Activated CD4-positive, alpha-beta T cell treated with anti-CD3 and anti-CD28 coated beads, Interleukin-2, amount 10 ng/mL, durations not matched to agents 7 days and 5 days (primary cell): ENCODE measurements around the gene CFAP97. TPM values are rescaled to one million over a fixed set of nuclear protein-coding genes. Genes with fewer than 3 reads are reported as not detected.
"Not testable (repeated sequence)": the region's sequence is repeated elsewhere in the genome, so short reads cannot be mapped to it uniquely, and the experiment has no call there.

ENCODE experiments used
- CTCF ChIA-PET: fragments of 350-600 bp; sonication (Branson Sonifier 250); formaldehyde crosslinking; loops from one replicate; lab custom pipeline; 2021; ENCODE audit warnings: antibody characterized with exemption; lab: Charles Lee
- POLR2A ChIA-PET: fragments of 350-600 bp; sonication (Branson Sonifier 250); formaldehyde crosslinking; loops from one replicate; lab custom pipeline; 2021; ENCODE audit warnings: antibody characterized with exemption; lab: Charles Lee
- DNase-seq: peaks from one replicate; pipeline ENCODE4 v3.0.0-alpha.2; 2020
- H3K27ac Mint-ChIP-seq: one replicate; pipeline ENCODE4 v1.8.0; 2021; ENCODE audit warnings: mild to moderate bottlenecking, moderate library complexity, mixed read lengths
- H3K27me3 Mint-ChIP-seq: one replicate; pipeline ENCODE4 v1.8.0; 2021; ENCODE audit warnings: mixed read lengths
- H3K36me3 Mint-ChIP-seq: one replicate; pipeline ENCODE4 v1.8.0; 2021; ENCODE audit warnings: low read depth, mixed read lengths
- H3K4me1 Mint-ChIP-seq: one replicate; pipeline ENCODE4 v1.8.0; 2021; ENCODE audit warnings: mixed read lengths
- H3K4me3 Mint-ChIP-seq: one replicate; pipeline ENCODE4 v1.8.0; 2021; ENCODE audit warnings: mild to moderate bottlenecking, moderate library complexity, mixed read lengths
- H3K9me3 Mint-ChIP-seq: one replicate; pipeline ENCODE4 v1.8.0; 2021; ENCODE audit warnings: mixed read lengths
- total RNA-seq, 2 experiments: library from RNA; stranded (reverse); gene quantifications; one replicate each; pipeline ENCODE4 v1.2.3, GENCODE V29; 2021

CFAP97 gene
- 10 to 100 TPM; 32.4 to 44.3 TPM for total RNA-seq

DNA sequence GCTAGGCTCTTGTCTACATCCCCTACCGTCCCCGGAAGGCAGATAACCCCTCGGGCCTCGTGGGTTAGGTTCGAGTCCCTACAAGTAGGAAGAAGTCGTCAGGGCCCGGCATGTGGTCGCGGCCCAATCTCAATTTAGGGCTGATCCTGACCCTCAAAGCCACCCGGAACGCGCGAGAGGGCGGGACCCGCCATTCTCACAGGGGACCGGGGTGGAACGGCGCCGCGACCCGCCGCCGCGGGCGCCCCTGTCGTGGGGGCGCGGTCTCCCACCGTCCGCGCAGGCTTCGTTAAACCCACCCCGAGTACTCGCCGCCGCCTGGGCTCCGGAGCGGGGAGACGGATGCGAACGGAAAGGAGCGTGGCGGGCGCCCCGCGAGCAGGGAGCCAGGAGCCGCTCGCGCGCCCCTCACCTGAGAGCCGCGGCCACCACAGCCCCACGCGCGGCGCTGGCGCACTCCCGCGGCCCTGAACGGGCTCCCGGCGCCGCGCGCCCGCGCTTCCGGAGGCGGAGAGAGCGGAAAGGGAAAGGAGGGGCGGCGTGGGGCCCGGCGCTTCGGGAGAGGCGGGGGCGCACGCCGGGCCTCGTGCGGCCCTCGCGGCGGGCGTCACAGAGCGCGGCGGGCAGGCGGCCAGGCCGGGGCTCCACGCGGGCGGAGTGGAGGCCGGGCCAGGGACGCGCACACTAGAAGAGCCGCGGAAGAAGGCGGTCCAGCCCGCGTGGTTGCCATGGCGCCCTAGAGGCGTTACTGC is at the start of gene CFAP97:
Gene CFAP97, minus strand, starts transcription at position 515 of the 752 bp plus-strand sequence. CDS start 12,804 bp downstream, outside the sequence.
- H3K4me1 Mint-ChIP-seq, result peaks cover 40% of the 10 kb centered on the region

GRCh38 chr4:185249105-185249504 is 45.3 kb upstream of the CFAP97 start:
- no peak for DNase-seq
- Mint-ChIP-seq H3K4me3 (no peak overlapping the region), H3K36me3 (peaks cover 8% of the 10 kb centered on the region), H3K27me3 (no peaks in the 10 kb centered on the region), H3K4me1 (peaks cover 17% of the 10 kb centered on the region), H3K27ac (no peak overlapping the region), H3K9me3 (no peaks in the 10 kb centered on the region)
- CTCF ChIA-PET, result no interaction called here
- POLR2A ChIA-PET, result no interaction called here

More for the DNA sequence above, at the start of gene CFAP97:
- ChIA-PET POLR2A (no interaction called here), CTCF (no interaction called here)
- H3K36me3 Mint-ChIP-seq, result peaks cover 5% of the 10 kb centered on the region
- DNase-seq, result peak; percentile 78
- H3K4me3 Mint-ChIP-seq, result peak within 1 kb of the TSS; percentile 93
- H3K27me3 Mint-ChIP-seq, result no peaks in the 10 kb centered on the region
- H3K27ac Mint-ChIP-seq, result peak within 1 kb of the TSS; percentile 98
- H3K9me3 Mint-ChIP-seq, result no peaks in the 10 kb centered on the region

DNA sequence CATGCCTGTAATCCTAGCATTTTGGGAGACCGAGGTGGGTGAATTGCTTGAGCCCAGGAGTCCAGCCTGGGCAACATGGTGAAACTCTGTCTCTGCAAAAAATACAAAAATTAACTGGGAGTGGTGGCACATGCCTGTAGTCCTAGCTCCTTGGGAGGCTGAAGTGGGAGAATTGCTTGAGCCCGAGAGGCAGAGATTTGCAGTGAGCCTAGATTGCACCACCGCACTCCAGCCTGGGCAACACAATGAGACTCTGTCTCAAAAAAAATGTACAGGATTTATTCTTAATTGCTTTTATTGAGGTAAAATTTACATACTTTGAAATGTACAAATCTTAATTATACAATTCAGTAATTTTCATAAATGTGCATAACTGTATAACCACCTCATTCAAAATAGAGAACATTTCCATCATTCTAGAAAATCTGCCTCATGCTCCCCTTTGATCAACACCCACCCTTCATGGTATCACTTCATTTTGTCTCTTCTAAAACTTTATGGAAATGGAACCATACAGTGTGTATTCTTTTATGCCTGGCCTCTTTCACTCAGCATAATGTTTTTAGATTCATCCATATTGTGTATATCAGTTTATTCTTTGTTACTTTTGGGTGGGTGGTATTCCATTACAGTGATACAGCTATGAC is 44.7 kb upstream of the CFAP97 start:
- no peak overlapping the region for H3K4me3 Mint-ChIP-seq
- CTCF ChIA-PET, result interaction anchor here (0.6 kb wide), 1 partner anchor 218 kb away, joined by 3 read pairs; no protein-coding TSS in a partner anchor
- no peak overlapping the region for H3K27ac Mint-ChIP-seq
- H3K4me1 Mint-ChIP-seq, result peaks cover 12% of the 10 kb centered on the region
- no peaks in the 10 kb centered on the region for H3K27me3 Mint-ChIP-seq
- peaks cover 8% of the 10 kb centered on the region for H3K36me3 Mint-ChIP-seq
- POLR2A ChIA-PET, result no interaction called here
- no peaks in the 10 kb centered on the region for H3K9me3 Mint-ChIP-seq
- DNase-seq, result no peak

GRCh38 chr4:185247151-185247550 is 43.4 kb upstream of the CFAP97 start:
- CTCF ChIA-PET, result interaction anchor here (0.6 kb wide), 1 partner anchor 72 kb away, joined by 3 read pairs; no protein-coding TSS in a partner anchor
- H3K4me1 Mint-ChIP-seq, result peaks cover 12% of the 10 kb centered on the region
- POLR2A ChIA-PET, result no interaction called here

DNA sequence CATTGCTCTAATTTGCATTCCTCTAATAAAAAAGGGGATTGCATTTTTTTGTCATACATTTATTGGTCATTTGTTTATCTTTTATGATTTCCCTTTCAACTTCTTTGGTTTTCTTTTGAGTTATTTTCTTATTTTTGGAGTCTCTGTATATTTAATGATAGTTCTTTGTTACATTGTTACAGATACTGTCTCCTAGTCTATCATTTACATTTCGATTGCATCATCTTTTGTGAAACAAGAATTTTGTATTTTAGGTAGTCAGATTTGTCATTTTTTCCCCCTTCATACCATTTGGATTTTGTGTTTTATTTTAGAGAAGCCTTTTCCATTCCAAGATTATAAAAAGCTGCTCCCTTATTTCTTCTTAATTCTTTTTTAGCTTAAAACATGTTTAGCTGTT is 42.7 kb upstream of the CFAP97 start:
- no peaks in the 10 kb centered on the region for H3K9me3 Mint-ChIP-seq
- POLR2A ChIA-PET, result no interaction called here
- CTCF ChIA-PET, result no interaction called here
- peaks cover 5% of the 10 kb centered on the region for H3K36me3 Mint-ChIP-seq
- no peak overlapping the region for H3K27ac Mint-ChIP-seq
- peaks cover 8% of the 10 kb centered on the region for H3K4me1 Mint-ChIP-seq
- no peak for DNase-seq
- H3K4me3 Mint-ChIP-seq, result no peak overlapping the region
- no peaks in the 10 kb centered on the region for H3K27me3 Mint-ChIP-seq

More at GRCh38 chr4:185247151-185247550, 43.4 kb upstream of the CFAP97 start:
- Mint-ChIP-seq H3K27ac (no peak overlapping the region), H3K9me3 (no peaks in the 10 kb centered on the region), H3K36me3 (peaks cover 5% of the 10 kb centered on the region), H3K27me3 (no peaks in the 10 kb centered on the region), H3K4me3 (no peak overlapping the region)
- DNase-seq, result no peak

DNA sequence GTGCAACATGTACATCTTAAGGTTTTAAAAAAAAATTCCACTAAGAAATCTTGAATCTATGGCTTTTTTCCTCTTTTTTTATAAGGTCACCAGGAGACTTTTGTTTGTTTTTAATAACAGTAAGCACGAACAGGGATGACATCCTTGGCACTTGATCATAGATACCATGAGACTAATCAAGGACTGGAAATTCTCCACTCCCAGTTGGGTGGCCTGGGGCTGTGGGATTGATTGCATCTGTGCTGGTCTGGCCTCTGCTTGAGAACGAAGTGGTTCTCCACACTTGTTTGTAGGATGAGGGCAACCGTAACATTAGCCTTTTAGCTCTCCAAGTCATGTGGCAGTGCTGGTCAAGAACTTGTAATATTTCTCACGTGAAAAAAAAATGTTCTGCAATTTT is 41.0 kb upstream of the CFAP97 start:
- Mint-ChIP-seq H3K9me3 (no peaks in the 10 kb centered on the region), H3K27me3 (no peaks in the 10 kb centered on the region), H3K36me3 (peaks cover 1% of the 10 kb centered on the region), H3K4me1 (peaks cover 4% of the 10 kb centered on the region), H3K4me3 (no peak overlapping the region), H3K27ac (no peak overlapping the region)
- POLR2A ChIA-PET, result no interaction called here
- no peak for DNase-seq
- CTCF ChIA-PET, result no interaction called here

GRCh38 chr4:185243879-185244278 is 40.1 kb upstream of the CFAP97 start:
- CTCF ChIA-PET, result no interaction called here
- Mint-ChIP-seq H3K36me3 (peaks cover 2% of the 10 kb centered on the region), H3K4me3 (no peak overlapping the region), H3K4me1 (peaks cover 4% of the 10 kb centered on the region), H3K27ac (no peak overlapping the region), H3K27me3 (no peaks in the 10 kb centered on the region), H3K9me3 (no peaks in the 10 kb centered on the region)
- POLR2A ChIA-PET, result interaction anchor here (0.6 kb wide), 1 partner anchor 187 kb away, joined by 4 read pairs; no protein-coding TSS in a partner anchor
- DNase-seq, result no peak

- H3K27me3 Mint-ChIP-seq, result no peaks in the 10 kb centered on the region
- peaks cover 7% of the 10 kb centered on the region for H3K9me3 Mint-ChIP-seq
- no peak for DNase-seq
- ChIA-PET POLR2A (no interaction called here), CTCF (interaction anchor here (1.0 to 1.3 kb wide), 2 partner anchors 9 to 45 kb away, joined by 3 read pairs; no protein-coding TSS in a partner anchor)
- peaks cover 9% of the 10 kb centered on the region for H3K36me3 Mint-ChIP-seq
- H3K27ac Mint-ChIP-seq, result no peak overlapping the region
- no peak overlapping the region for H3K4me3 Mint-ChIP-seq
- peaks cover 9% of the 10 kb centered on the region for H3K4me1 Mint-ChIP-seq
Measured at GRCh38 chr4:185242749-185243533, 39.1 kb upstream of the CFAP97 start.

DNA sequence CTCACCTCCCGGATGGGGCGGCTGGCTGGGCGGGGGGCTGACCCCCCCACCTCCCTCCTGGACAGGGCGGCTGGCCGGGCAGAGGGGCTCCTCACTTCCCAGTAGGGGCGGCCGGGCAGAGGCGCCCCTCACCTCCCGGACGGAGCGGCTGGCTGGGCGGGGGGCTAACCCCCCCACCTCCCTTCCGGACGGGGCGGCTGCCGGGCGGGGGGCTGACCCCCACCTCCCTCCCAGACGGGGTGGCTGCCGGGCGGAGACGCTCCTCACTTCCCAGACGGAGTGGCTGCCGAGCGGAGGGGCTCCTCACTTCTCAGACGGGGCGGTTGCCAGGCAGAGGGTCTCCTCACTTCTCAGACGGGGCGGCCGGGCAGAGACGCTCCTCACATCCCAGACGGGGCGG is 36.7 kb upstream of the CFAP97 start:
- H3K27me3 Mint-ChIP-seq, CTCF ChIA-PET, POLR2A ChIA-PET, DNase-seq, H3K9me3 Mint-ChIP-seq, H3K4me1 Mint-ChIP-seq, H3K4me3 Mint-ChIP-seq, H3K36me3 Mint-ChIP-seq, H3K27ac Mint-ChIP-seq: not testable (repeated sequence)

GRCh38 chr4:185238750-185239149 is 35.0 kb upstream of the CFAP97 start:
- ChIA-PET CTCF (no interaction called here), POLR2A (no interaction called here)
- Mint-ChIP-seq H3K9me3 (peaks cover 8% of the 10 kb centered on the region), H3K27ac (no peak overlapping the region), H3K27me3 (no peaks in the 10 kb centered on the region), H3K36me3 (peaks cover 10% of the 10 kb centered on the region), H3K4me3 (no peak overlapping the region), H3K4me1 (peaks cover 6% of the 10 kb centered on the region)
- DNase-seq, result no peak

DNA sequence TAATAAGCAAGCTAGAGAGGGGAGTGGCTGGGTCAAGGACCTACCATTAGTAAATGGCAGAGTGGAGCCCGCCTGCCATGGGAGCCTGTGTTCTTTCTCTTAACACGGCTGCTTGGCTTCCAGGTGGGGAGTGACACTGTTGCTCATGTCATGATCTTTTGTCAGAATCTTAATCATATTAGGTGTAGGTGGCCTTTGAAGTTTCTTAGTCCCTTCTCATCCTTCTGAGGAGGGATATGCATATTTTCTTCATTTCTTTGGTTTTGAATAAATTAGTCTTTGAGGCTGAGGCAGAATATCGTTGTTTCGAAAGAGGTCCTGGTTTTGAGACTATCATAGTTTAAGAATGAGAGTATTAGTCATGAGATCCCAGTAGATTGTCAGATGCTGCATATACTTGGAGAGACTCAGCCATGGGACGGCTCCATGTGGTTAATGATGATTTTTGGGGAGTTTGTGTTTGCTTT is 34.4 kb upstream of the CFAP97 start:
- H3K4me1 Mint-ChIP-seq, result peaks cover 6% of the 10 kb centered on the region
- no peak for DNase-seq
- POLR2A ChIA-PET, result no interaction called here
- no peak overlapping the region for H3K4me3 Mint-ChIP-seq
- peaks cover 8% of the 10 kb centered on the region for H3K9me3 Mint-ChIP-seq
- H3K27ac Mint-ChIP-seq, result no peak overlapping the region
- peaks cover 10% of the 10 kb centered on the region for H3K36me3 Mint-ChIP-seq
- no peaks in the 10 kb centered on the region for H3K27me3 Mint-ChIP-seq
- CTCF ChIA-PET, result interaction anchor here (0.6 kb wide), 1 partner anchor 72 kb away, joined by 3 read pairs; no protein-coding TSS in a partner anchor

GRCh38 chr4:185237175-185237574 is 33.4 kb upstream of the CFAP97 start:
- Mint-ChIP-seq H3K27ac (no peak overlapping the region), H3K9me3 (peaks cover 8% of the 10 kb centered on the region), H3K36me3 (peaks cover 10% of the 10 kb centered on the region), H3K4me1 (peaks cover 6% of the 10 kb centered on the region), H3K4me3 (no peak overlapping the region), H3K27me3 (no peaks in the 10 kb centered on the region)
- ChIA-PET CTCF (no interaction called here), POLR2A (no interaction called here)
- no peak for DNase-seq
